A549 (cell line): ENCODE measurements around the gene TBL1XR1.

ENCODE experiments used
- MYC ChIP-seq: IDR thresholded peaks from 2 replicates; pipeline ENCODE4 v1.6.1; 2012; ENCODE audit warnings: mild to moderate bottlenecking, inconsistent platforms, low read length, improper control_type of control experiment, borderline replicate concordance
- NFE2L2 ChIP-seq: fragments of 150-350 bp; conservative IDR thresholded peaks from 2 replicates; pipeline ENCODE4 v1.6.1; 2014; ENCODE audit warnings: low read length
- TF ChIP-seq, protein P1 (sequence below): fragments of >200 bp; sonication (Bioruptor Twin); formaldehyde crosslinking; IDR thresholded peaks from 3 replicates; pipeline ENCODE4 v1.5.1; 2016

DNA sequence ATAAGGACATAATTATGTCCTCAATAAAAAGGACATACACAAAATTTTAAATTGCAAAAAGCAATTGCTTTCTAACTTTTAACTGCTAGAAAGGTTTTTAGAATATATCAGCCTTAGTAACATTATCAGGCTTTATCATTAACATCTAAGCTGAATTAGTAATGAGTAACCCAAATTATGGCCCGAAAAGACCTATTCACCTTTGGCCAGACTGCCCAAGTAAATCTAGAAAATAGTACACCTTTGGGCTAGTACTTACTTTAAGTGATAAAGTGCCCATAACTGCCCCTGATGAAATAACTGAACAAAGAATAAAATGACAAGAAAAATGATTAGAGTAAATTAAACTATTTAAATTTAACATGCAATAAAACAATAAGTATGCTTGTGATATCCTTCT, 117.2 kb downstream of the TBL1XR1 start:
- TF ChIP-seq, protein P1, sequence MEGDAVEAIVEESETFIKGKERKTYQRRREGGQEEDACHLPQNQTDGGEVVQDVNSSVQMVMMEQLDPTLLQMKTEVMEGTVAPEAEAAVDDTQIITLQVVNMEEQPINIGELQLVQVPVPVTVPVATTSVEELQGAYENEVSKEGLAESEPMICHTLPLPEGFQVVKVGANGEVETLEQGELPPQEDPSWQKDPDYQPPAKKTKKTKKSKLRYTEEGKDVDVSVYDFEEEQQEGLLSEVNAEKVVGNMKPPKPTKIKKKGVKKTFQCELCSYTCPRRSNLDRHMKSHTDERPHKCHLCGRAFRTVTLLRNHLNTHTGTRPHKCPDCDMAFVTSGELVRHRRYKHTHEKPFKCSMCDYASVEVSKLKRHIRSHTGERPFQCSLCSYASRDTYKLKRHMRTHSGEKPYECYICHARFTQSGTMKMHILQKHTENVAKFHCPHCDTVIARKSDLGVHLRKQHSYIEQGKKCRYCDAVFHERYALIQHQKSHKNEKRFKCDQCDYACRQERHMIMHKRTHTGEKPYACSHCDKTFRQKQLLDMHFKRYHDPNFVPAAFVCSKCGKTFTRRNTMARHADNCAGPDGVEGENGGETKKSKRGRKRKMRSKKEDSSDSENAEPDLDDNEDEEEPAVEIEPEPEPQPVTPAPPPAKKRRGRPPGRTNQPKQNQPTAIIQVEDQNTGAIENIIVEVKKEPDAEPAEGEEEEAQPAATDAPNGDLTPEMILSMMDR = no peak
- TF ChIP-seq NFE2L2 (no peak), MYC (no peak)
